HEK293T (cell line): ENCODE results near the gene C1orf167.

Experiments used
- CTCF ChIA-PET: fragments of 350-600 bp; formaldehyde crosslinking; extraction: SDS; loops from one replicate; lab custom pipeline; 2021; ENCODE audit warnings: antibody characterized with exemption, inconsistent platforms; lab: Yijun Ruan, JAX
- POLR2A ChIA-PET: fragments of 350-600 bp; formaldehyde crosslinking; extraction: SDS; loops from one replicate; lab custom pipeline; 2020; ENCODE audit warnings: antibody characterized with exemption, inconsistent platforms; lab: Yijun Ruan, JAX
- DNase-seq: peaks from one replicate; pipeline ENCODE4 v3.0.0; 2012; ENCODE audit warnings: mixed read lengths; ENCODE audit errors: extremely low spot score
- ARNT ChIP-seq: fragments of 450-650 bp; IDR thresholded peaks from 2 replicates; pipeline ENCODE4 v1.6.1; 2017; ENCODE audit warnings: mild to moderate bottlenecking
- BHLHE40 ChIP-seq: fragments of 450-650 bp; IDR thresholded peaks from 2 replicates; pipeline ENCODE4 v1.6.1; 2016; ENCODE audit warnings: mild to moderate bottlenecking, moderate library complexity, borderline replicate concordance
- CTBP1 ChIP-seq: fragments of 450-650 bp; IDR thresholded peaks from 2 replicates; pipeline ENCODE4 v1.6.1; 2016; ENCODE audit warnings: borderline replicate concordance
- ELF4 ChIP-seq: fragments of 450-650 bp; IDR thresholded peaks from 2 replicates; pipeline ENCODE4 v1.6.1; 2017; ENCODE audit warnings: antibody characterized with exemption
- FOXA1 ChIP-seq: fragments of 450-650 bp; IDR thresholded peaks from 2 replicates; pipeline ENCODE4 v1.6.1; 2016; ENCODE audit warnings: mild to moderate bottlenecking
- FOXK2 ChIP-seq: fragments of 450-650 bp; IDR thresholded peaks from 2 replicates; pipeline ENCODE4 v1.6.1; 2016; ENCODE audit warnings: mild to moderate bottlenecking
- FOXM1 ChIP-seq: fragments of 450-650 bp; IDR thresholded peaks from 2 replicates; pipeline ENCODE4 v1.6.1; 2017; ENCODE audit warnings: mild to moderate bottlenecking, borderline replicate concordance
- HDGF ChIP-seq: fragments of 450-650 bp; IDR thresholded peaks from 2 replicates; pipeline ENCODE4 v1.6.1; 2017; ENCODE audit warnings: antibody characterized with exemption, borderline replicate concordance
- L3MBTL2 ChIP-seq: fragments of 450-650 bp; conservative IDR thresholded peaks from 2 replicates; pipeline ENCODE4 v1.6.1; 2016; ENCODE audit warnings: mild to moderate bottlenecking
- LEF1 ChIP-seq: fragments of 450-650 bp; IDR thresholded peaks from 2 replicates; pipeline ENCODE4 v1.6.1; 2017; ENCODE audit warnings: mild to moderate bottlenecking, borderline replicate concordance
- NFRKB ChIP-seq: fragments of 450-650 bp; IDR thresholded peaks from 2 replicates; pipeline ENCODE4 v1.6.1; 2016; ENCODE audit warnings: mild to moderate bottlenecking, moderate library complexity
- SP1 ChIP-seq: fragments of 450-650 bp; IDR thresholded peaks from 2 replicates; pipeline ENCODE4 v1.6.1; 2017
- SUZ12 ChIP-seq: fragments of 450-650 bp; IDR thresholded peaks from 2 replicates; pipeline ENCODE4 v1.6.1; 2016; ENCODE audit warnings: mild to moderate bottlenecking
- TARDBP ChIP-seq: fragments of 450-650 bp; IDR thresholded peaks from 2 replicates; pipeline ENCODE4 v1.6.1; 2016
- ZNF384 ChIP-seq: fragments of 450-650 bp; IDR thresholded peaks from 2 replicates; pipeline ENCODE4 v1.6.1; 2016
- TF ChIP-seq, protein P1 (sequence below): fragments of 450-650 bp; IDR thresholded peaks from 2 replicates; pipeline ENCODE4 v1.6.1; 2016

Gene C1orf167

GRCh38 chr1:11804666-11805421 lies 42.9 kb downstream of the C1orf167 start:
- no peak for TF ChIP-seq SUZ12
- TF ChIP-seq HDGF: no peak
- no peak for TF ChIP-seq BHLHE40
- no peak for TF ChIP-seq ARNT
- TF ChIP-seq, protein P1, sequence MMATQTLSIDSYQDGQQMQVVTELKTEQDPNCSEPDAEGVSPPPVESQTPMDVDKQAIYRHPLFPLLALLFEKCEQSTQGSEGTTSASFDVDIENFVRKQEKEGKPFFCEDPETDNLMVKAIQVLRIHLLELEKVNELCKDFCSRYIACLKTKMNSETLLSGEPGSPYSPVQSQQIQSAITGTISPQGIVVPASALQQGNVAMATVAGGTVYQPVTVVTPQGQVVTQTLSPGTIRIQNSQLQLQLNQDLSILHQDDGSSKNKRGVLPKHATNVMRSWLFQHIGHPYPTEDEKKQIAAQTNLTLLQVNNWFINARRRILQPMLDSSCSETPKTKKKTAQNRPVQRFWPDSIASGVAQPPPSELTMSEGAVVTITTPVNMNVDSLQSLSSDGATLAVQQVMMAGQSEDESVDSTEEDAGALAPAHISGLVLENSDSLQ: no peak
- TF ChIP-seq SP1: no peak
- TF ChIP-seq FOXA1: no peak
- no peak for TF ChIP-seq CTBP1
- no peak for TF ChIP-seq LEF1
- no peak for TF ChIP-seq FOXK2
- TF ChIP-seq TARDBP: no peak
- TF ChIP-seq ZNF384: no peak
- no peak for TF ChIP-seq ELF4
- TF ChIP-seq NFRKB: no peak
- TF ChIP-seq FOXM1: no peak
- ChIA-PET POLR2A (no interaction called here), CTCF (interaction anchor here (0.6 kb wide), 1 partner anchor 101 kb away, joined by 3 read pairs; no protein-coding TSS in a partner anchor)
- no peak for DNase-seq

- ChIA-PET POLR2A (interaction anchor here (1.0 to 2.0 kb wide), 3 partner anchors 8 to 104 kb away, joined by 3 to 10 read pairs (median 4); no protein-coding TSS in a partner anchor), CTCF (no interaction called here)
- TF ChIP-seq ZNF384: no peak
- TF ChIP-seq ELF4: peak; percentile 37; the same call in 1 of the 2 replicates
- TF ChIP-seq FOXM1: no peak
- no peak for TF ChIP-seq BHLHE40
- TF ChIP-seq FOXK2: no peak
- TF ChIP-seq L3MBTL2: no peak
- TF ChIP-seq CTBP1: no peak
- TF ChIP-seq LEF1: no peak
- TF ChIP-seq ARNT: no peak
- TF ChIP-seq HDGF: no peak; the same call in 1 of the 2 replicates
- TF ChIP-seq, protein P1: peak; percentile 91
- TF ChIP-seq FOXA1: no peak
- no peak for TF ChIP-seq SUZ12
- peak; percentile 99 for DNase-seq
Observed at GRCh38 chr1:11805422-11806306, 43.7 kb downstream of the C1orf167 start, which contains the start of the genes CLCN6 and MTHFR. TSS of gene CLCN6 (plus strand) at chr1:11806191. CDS start at chr1:11806263, 72 bp downstream. TSS of gene MTHFR (minus strand) at chr1:11805964. CDS start at chr1:11803116, 2,848 bp downstream.

GRCh38 chr1:11806307-11806936 lies 44.4 kb downstream of the C1orf167 start:
- no peak for TF ChIP-seq CTBP1
- TF ChIP-seq LEF1: no peak
- TF ChIP-seq FOXA1: no peak
- TF ChIP-seq L3MBTL2: peak; percentile 54; the same call in 1 of the 2 replicates
- TF ChIP-seq ZNF384: no peak
- no peak for TF ChIP-seq SP1
- TF ChIP-seq, protein P1: no peak
- no peak for TF ChIP-seq HDGF
- CTCF ChIA-PET: no interaction called here
- POLR2A ChIA-PET: interaction anchor here (0.6 to 2.0 kb wide), 5 partner anchors 9 to 122 kb away, joined by 3 to 10 read pairs (median 3); no protein-coding TSS in a partner anchor
- no peak for DNase-seq

GRCh38 chr1:11807133-11807532 lies 45.1 kb downstream of the C1orf167 start:
- TF ChIP-seq BHLHE40 (no peak), NFRKB (no peak), FOXK2 (no peak), ELF4 (no peak), CTBP1 (no peak), SUZ12 (no peak), LEF1 (no peak), ARNT (no peak)
- ChIA-PET CTCF (no interaction called here), POLR2A (interaction anchor here (0.6 to 2.0 kb wide), 3 partner anchors 25 to 122 kb away, joined by 3 to 10 read pairs (median 3); no protein-coding TSS in a partner anchor)
- no peak for DNase-seq

GRCh38 chr1:11813021-11813420 lies 51.0 kb downstream of the C1orf167 start:
- DNase-seq: no peak
- TF ChIP-seq HDGF (no peak), SP1 (no peak), TARDBP (no peak), FOXM1 (no peak)
- TF ChIP-seq, protein P1: no peak
- POLR2A ChIA-PET: no interaction called here
- CTCF ChIA-PET: no interaction called here
